ENCODE data around the gene SLC49A3. TPM values are rescaled to one million over a fixed set of nuclear protein-coding genes. Genes with fewer than 3 reads are reported as not detected.
"Not testable (repeated sequence)": the region's sequence is repeated elsewhere in the genome, so short reads cannot be mapped to it uniquely, and the experiment has no call there.

Gene SLC49A3
- total RNA-seq, 3 donors from 2014 or later = 14.4 to 22.3 (median 18.3) TPM

GRCh38 chr4:708631-708933, 19.6 kb upstream of the SLC49A3 start:
- H3K36me3 ChIP-seq = no peaks in the 10 kb centered on the region
- peak overlapping the region in 2 of 3 donors; percentile 18 to 39 for H3K4me3 ChIP-seq
- intact Hi-C loops (cut with DNase I; ENCODE audit: low total_unique reads) = no loop called here
- no peak overlapping the region for H3K27ac ChIP-seq
- DNase-seq (ENCODE audit: low spot score in 2 of 2) = no peak
- TF ChIP-seq POLR2AphosphoS5 (IDR thresholded peaks at IDR 0.05) (no peak), CTCF (IDR thresholded peaks at IDR 0.05) (no peak), POLR2A (IDR thresholded peaks at IDR 0.05) (no peak)
- H3K4me1 ChIP-seq = peaks cover 0 to 7% of the 10 kb centered on the region in 2 donors
- no peaks in the 10 kb centered on the region for H3K27me3 ChIP-seq
- no peaks in the 10 kb centered on the region for H3K9me3 ChIP-seq

- DNase-seq (ENCODE audit: low spot score in 2 of 2) = no peak
- Histone ChIP-seq H3K4me1 (peaks cover 0 to 7% of the 10 kb centered on the region in 2 donors), H3K27me3 (no peaks in the 10 kb centered on the region), H3K4me3 (peak overlapping the region in 2 of 3 donors; percentile 18 to 39), H3K9me3 (no peaks in the 10 kb centered on the region), H3K36me3 (no peaks in the 10 kb centered on the region), H3K27ac (no peak overlapping the region)
- intact Hi-C loops (cut with DNase I; ENCODE audit: low total_unique reads) = no loop called here
- TF ChIP-seq POLR2A (IDR thresholded peaks at IDR 0.05) = no peak
- no peak for TF ChIP-seq CTCF (IDR thresholded peaks at IDR 0.05)
- TF ChIP-seq POLR2AphosphoS5 (IDR thresholded peaks at IDR 0.05) = no peak
Measured at GRCh38 chr4:707929-708630, 19.1 kb upstream of the SLC49A3 start.

- TF ChIP-seq POLR2A (IDR thresholded peaks at IDR 0.05) (no peak), CTCF (IDR thresholded peaks at IDR 0.05) (no peak), POLR2AphosphoS5 (IDR thresholded peaks at IDR 0.05) (no peak)
- no peaks in the 10 kb centered on the region for H3K9me3 ChIP-seq
- DNase-seq (ENCODE audit: low spot score in 2 of 2) = no peak
- H3K36me3 ChIP-seq = no peaks in the 10 kb centered on the region
- H3K27me3 ChIP-seq = no peaks in the 10 kb centered on the region
- H3K4me1 ChIP-seq = peaks cover 0 to 7% of the 10 kb centered on the region in 2 donors
- H3K4me3 ChIP-seq = peak overlapping the region; percentile 86 to 98 (median 91)
- intact Hi-C loops (cut with DNase I; ENCODE audit: low total_unique reads) = no loop called here
- H3K27ac ChIP-seq = peak overlapping the region; percentile 25 to 48
Measured at GRCh38 chr4:706834-707598, 18.1 kb upstream of the SLC49A3 start.

GRCh38 chr4:706083-706633, 17.2 kb upstream of the SLC49A3 start:
- DNase-seq (ENCODE audit: low spot score in 2 of 2); H3K4me1 ChIP-seq: not testable (repeated sequence)

GRCh38 chr4:705278-706082, 16.5 kb upstream of the SLC49A3 start, which contains the start of gene PCGF3:
Gene PCGF3, plus strand, starts transcription at chr4:705832. Its CDS starts 27,849 bp downstream, at chr4:733681.
- peak; percentile 93 to 98 for DNase-seq (ENCODE audit: low spot score in 2 of 2)
- TF ChIP-seq CTCF (IDR thresholded peaks at IDR 0.05) (no peak), POLR2AphosphoS5 (IDR thresholded peaks at IDR 0.05) (peak; percentile 21 to 71 (median 59))
- peaks cover 0 to 7% of the 10 kb centered on the region in 2 donors for H3K4me1 ChIP-seq
- peak within 1 kb of the TSS; percentile 86 to 98 (median 91) for H3K4me3 ChIP-seq
- no peaks in the 10 kb centered on the region for H3K27me3 ChIP-seq
- intact Hi-C loops (cut with DNase I; ENCODE audit: low total_unique reads) = no loop called here
- no peaks in the 10 kb centered on the region for H3K9me3 ChIP-seq
- no peaks in the 10 kb centered on the region for H3K36me3 ChIP-seq
- peak within 1 kb of the TSS; percentile 86 to 89 for H3K27ac ChIP-seq

More at GRCh38 chr4:706083-706633, 17.2 kb upstream of the SLC49A3 start:
- peak overlapping the region; percentile 86 to 89 for H3K27ac ChIP-seq
- peak overlapping the region; percentile 86 to 98 (median 91) for H3K4me3 ChIP-seq
- H3K9me3 ChIP-seq; intact Hi-C loops (cut with DNase I; ENCODE audit: low total_unique reads); H3K27me3 ChIP-seq; H3K36me3 ChIP-seq: not testable (repeated sequence)

All from breast epithelium (tissue), 4 donors.